ENCODE results near the gene FAM168A. TPM values are rescaled to one million over a fixed set of nuclear protein-coding genes. Genes with fewer than 3 reads are reported as not detected.

FAM168A gene
- polyA plus RNA-seq, 3 donors, result 6.8 to 11.1 (median 10.0) TPM

- WGBS, 3 donors, result 69 to 79% (median 75%) methylated on average over 8 of the region's 8 CpGs
- no peak overlapping the region for H3K27ac ChIP-seq (ENCODE audit: low read depth, low read length)
These were observed 30.7 kb downstream of the FAM168A start for GRCh38 chr11:73566977-73567755.

DNA sequence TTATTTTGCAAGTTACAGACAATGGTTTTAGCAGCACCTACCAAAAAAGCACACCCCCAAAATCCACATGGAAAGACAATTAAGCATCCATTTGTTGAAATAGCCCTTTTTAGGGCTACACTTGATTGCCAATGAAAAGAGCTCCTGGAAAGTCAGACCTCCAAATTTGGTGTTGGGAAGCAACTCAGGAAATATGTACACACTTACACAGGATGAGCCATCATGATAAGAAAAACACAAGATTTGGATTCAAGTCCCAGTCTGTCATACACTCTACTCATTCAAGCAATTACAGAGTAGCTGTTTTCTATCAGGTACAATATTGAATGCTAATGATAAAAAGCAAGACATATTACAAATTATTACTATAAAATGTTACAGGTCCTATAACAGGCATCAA lies 31.5 kb downstream of the FAM168A start:
- no peak overlapping the region for H3K27ac ChIP-seq (ENCODE audit: low read depth, low read length)

DNA sequence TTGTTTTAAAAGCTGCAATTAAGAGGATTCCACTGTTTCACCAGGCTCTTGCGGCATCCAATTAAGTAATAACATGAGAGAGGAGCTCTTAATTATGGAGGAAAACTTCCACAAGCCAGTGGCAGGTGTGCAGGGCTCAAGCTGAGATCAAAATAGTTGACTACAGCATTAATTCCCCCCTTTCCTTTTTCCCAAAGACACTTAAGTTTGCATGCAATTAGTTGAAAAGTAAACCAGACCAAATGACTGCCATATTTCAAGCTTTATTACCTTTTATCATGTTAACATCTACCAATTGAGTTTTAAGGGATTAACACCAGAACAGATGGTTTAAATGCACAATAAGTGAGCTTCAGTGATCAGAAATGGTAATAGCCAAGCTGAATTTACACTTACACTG lies 32.1 kb downstream of the FAM168A start:
- 48 to 97% (median 94%) methylated on average over 1 of the region's 1 CpG for WGBS, 3 donors
- no peak overlapping the region for H3K27ac ChIP-seq (ENCODE audit: low read depth, low read length)

DNA sequence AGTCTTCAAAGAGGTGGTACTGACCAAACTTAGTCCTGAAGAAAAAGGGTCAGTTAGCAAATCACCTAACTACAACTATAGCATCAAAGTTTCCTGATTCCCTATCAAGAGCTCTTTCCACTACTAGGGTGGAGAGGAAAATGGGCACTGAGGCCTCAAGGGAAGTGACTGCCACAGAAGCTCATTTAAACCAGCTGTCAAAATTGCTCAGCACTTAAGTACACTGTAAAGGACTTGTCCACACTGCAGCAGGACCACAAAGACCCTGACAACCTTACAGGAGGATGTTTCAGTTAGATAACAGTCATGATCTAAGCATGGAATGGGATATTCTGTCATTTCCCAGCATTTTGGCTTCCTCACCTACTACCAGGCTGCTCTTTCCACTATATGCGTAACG lies 33.0 kb downstream of the FAM168A start:
- 90 to 91% (median 91%) methylated on average over 2 of the region's 2 CpGs for WGBS, 3 donors
- no peak overlapping the region for H3K27ac ChIP-seq (ENCODE audit: low read depth, low read length)

DNA sequence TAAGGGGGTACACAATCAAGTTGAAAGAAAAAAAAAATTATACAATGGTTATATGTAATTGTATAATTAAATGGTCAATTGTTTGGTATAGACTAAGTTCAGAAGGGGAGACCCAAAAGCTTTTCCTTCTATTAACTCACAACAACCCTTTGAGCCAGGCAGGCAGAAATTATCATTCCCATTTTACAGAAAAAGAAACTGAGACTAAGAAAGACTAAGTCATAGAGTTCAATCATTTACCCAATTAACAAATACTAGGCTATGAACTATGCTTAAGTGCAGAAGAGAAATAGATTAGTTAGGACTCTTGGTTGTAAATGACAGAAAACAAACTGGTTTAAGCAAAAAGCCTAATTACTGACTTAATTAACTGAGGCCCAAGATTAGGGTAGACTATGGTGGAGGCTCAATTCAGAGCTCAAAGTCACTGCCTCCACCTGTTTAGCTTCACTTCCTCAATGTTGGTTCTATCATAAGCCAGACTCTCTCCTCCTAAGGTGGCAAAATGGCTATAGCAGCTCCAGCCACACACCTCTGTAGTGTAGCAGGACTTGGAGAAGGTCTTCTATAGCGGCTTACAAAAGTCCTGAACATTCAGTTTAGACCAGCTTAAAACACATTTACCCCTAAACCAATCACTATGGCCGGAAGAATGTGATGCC lies 34.2 kb downstream of the FAM168A start:
- WGBS, 3 donors, result 93 to 99% (median 95%) methylated on average over 2 of the region's 2 CpGs
- no peak overlapping the region for H3K27ac ChIP-seq (ENCODE audit: low read depth, low read length)

DNA sequence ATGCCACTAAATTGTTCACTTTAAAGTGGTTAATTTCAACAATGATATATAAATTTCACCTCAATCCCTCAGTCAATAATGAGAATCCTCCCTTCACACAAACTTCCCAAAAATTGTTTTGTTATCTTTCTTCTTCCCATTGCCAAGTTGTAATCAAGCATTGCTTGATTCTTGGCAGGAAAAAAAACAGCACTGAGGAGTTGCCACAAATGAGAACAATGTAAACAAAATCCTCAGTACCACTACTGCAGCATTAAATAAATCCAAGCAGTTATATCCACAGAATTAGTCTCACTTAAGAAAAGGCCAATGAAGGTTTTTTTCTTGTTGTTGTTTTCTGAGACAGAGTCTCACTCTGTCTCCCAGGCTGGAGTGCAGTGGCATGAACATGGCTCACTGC lies 38.2 kb downstream of the FAM168A start:
- no peak overlapping the region for H3K27ac ChIP-seq (ENCODE audit: low read depth, low read length)

DNA sequence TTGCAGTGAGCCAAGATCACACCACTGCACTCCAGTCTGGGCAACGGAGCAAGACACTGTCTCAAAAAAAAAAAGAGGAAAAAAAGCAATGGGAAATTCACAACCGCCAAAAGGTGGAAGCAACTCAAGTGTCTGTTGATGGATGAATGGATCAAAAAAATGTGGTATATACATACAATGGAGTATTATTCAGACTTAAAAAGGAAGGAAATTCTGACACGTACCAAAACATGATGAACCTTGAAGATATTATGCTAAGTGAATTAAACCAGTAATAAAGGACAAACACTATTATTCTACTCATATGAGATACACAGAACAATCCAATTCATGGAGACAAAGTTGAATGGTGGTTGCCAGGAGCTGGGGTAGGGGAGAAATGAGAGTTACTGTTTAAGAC lies 40.9 kb downstream of the FAM168A start:
- H3K27ac ChIP-seq (ENCODE audit: low read depth, low read length), result no peak overlapping the region
- WGBS, 3 donors, result 84 to 96% (median 88%) methylated on average over 3 of the region's 3 CpGs

GRCh38 chr11:73555615-73556014 lies 42.3 kb downstream of the FAM168A start:
- H3K27ac ChIP-seq (ENCODE audit: low read depth, low read length), result no peak overlapping the region
- 77 to 94% (median 94%) methylated on average over 3 of the region's 3 CpGs for WGBS, 3 donors

GRCh38 chr11:73554671-73555320 lies 43.1 kb downstream of the FAM168A start:
- WGBS, 3 donors, result 79 to 100% (median 90%) methylated on average over 1 of the region's 1 CpG
- H3K27ac ChIP-seq (ENCODE audit: low read depth, low read length), result no peak overlapping the region

DNA sequence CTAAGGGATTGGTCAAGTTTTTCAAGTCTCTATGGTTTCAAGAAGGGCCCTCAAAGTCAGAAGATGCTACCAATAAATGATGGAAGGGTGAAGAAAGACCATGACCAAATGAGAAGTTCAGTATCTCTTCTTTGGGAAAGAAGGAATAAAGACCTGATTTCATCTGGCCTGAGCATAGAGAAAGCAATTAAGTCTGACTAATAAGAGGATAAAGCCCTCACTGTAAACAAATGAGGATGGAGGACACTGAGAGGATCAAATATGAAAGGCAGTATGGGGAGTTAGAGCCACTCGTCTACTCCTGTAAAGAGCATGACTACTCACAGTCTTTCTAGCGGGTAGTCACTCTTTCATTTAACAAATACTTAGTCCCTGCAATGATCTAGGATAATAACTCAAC lies 44.6 kb downstream of the FAM168A start:
- no peak overlapping the region for H3K27ac ChIP-seq (ENCODE audit: low read depth, low read length)
- WGBS, 3 donors, result 96 to 100% (median 97%) methylated on average over 2 of the region's 2 CpGs

- WGBS, 3 donors, result 63 to 71% (median 70%) methylated on average over 1 of the region's 1 CpG
- no peak overlapping the region for H3K27ac ChIP-seq (ENCODE audit: low read depth, low read length)
These were observed 46.2 kb downstream of the FAM168A start for GRCh38 chr11:73551677-73552076.

GRCh38 chr11:73549376-73549775 lies 48.5 kb downstream of the FAM168A start:
- 76 to 90% (median 89%) methylated on average over 4 of the region's 4 CpGs for WGBS, 3 donors
- no peak overlapping the region for H3K27ac ChIP-seq (ENCODE audit: low read depth, low read length)

DNA sequence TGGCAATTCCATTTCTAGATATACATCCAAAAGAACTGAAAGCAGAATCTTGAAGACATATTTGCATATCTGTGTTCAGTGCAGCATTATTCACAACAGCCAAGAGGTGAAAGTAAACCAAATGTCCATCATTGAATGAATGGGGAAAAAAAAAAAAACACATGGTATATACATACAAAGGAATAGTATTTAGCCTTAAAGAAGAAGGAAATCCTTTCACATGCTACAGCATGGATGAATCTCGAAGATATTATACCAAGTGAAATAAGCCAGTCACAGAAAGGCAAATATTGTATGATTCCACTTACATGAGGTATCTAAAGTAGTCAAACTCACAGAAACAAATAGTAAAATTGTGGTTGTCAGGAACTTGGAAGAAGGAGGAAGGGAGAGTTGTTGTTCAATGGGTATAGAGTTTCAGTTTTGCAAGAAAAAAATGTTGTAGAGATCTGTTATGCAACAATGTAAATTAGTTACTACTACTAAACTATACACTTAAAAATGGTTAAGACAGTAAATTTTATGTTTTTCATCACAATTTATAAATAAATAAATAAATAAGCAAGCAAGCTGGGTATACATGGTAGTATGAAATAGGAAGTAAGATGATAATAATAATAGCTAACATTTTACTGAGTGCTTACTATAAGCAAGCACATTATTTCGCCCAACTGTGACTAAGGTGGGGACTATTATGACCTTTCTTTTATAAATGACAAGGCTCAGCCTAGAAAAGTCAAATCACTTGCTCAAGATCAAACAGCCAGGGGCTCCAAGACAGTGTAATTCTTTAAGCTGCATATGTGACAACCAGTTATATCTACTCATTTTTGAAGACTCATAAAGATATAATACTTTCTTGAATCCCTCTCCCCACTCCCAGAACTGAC lies 50.0 kb downstream of the FAM168A start:
- H3K27ac ChIP-seq (ENCODE audit: low read depth, low read length), result no peak overlapping the region
- WGBS, 3 donors, result 94 to 97% (median 96%) methylated on average over 2 of the region's 2 CpGs

GRCh38 chr11:73542175-73542574 lies 55.7 kb downstream of the FAM168A start:
- H3K27ac ChIP-seq (ENCODE audit: low read depth, low read length), result no peak overlapping the region
- WGBS, 3 donors, result 32 to 70% (median 42%) methylated on average over 1 of the region's 1 CpG

DNA sequence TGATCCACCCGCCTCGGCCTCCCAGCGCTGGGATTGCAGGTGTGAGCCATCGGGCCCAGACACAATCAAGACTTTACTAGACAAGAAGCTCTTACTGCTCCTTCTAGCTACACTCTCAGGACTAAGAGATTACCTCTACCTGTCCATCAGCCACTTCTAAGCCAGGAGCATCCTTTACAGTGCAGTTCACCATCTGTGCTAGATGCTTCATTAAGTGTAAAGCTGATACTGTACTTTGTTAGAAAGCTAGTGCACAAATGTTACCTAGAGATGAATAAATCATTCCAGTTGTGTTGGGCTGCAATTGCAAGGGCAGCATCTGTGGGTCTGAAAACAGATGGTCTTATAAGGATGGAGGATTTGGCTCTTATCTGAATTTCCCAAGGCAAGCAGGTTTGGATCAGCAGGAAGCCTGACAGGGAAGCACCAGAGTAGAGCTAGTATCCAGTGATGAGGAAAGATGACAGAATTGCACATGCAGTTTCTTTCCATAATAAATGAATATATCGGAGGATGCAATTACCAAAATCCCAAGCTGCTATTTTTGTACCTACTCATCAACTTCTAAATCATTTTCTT lies 58.3 kb downstream of the FAM168A start:
- 94 to 95% (median 94%) methylated on average over 5 of the region's 5 CpGs for WGBS, 3 donors

DNA sequence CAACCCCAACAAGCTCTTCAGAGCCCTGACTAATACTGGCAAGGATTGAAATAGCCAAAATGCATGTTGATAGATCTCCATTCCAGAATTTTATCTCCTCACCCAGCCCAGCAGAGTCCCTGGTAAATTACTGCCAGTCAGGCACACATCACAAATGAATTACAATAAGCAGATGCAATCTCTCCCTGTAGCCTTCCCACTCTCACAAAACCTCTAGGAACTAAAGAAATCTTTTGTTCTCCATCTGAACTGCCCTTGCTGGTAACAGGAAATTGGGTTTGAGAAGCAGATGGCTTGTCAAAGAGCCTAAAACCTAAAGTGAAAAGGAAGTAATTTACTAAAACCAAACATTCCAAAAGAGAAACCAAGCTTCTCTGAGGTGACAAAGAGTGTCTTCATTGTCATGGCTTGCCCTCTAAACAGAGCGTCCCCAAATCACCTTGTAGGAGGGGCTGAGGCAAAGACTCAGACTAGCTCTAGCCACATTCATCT lies 59.5 kb downstream of the FAM168A start:
- 35 to 74% (median 51%) methylated on average over 1 of the region's 1 CpG for WGBS, 3 donors
- H3K27ac ChIP-seq (ENCODE audit: low read depth, low read length), result no peak overlapping the region

More for the DNA sequence above, 58.3 kb downstream of the FAM168A start:
- no peak overlapping the region for H3K27ac ChIP-seq (ENCODE audit: low read depth, low read length)

DNA sequence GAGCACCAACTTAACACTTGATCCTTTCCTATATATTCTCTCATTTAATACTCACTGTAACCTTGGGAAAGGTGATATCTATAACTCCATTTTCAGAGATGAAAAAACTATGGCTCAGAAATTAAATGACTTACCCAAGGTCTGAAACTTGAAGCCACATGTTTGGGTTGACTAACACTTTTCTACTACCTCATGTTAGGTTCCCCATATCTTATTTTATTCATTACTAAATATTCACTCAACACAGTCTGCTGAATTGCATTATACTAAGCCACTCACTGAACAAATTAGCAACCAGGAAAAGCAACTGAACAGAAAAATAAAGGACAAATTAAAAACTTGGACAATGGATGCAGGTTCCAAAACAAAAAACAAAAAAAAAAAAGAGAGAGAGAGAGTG lies 59.9 kb downstream of the FAM168A start:
- no peak overlapping the region for H3K27ac ChIP-seq (ENCODE audit: low read depth, low read length)

- 89 to 97% (median 91%) methylated on average over 2 of the region's 2 CpGs for WGBS, 3 donors
- H3K27ac ChIP-seq (ENCODE audit: low read depth, low read length), result no peak overlapping the region
These were observed 61.0 kb downstream of the FAM168A start for GRCh38 chr11:73536961-73537360.
